Liver (tissue), 3 donors: Measurements from ENCODE around the gene POLD3.

Experiments used
- RAD21 ChIP-seq, 2 donors: IDR thresholded peaks; 2 replicates each; pipeline ENCODE4 v1.6.1; 2016; ENCODE audit warnings: antibody characterized with exemption in 2 of 2, mild to moderate bottlenecking in 2 of 2
- TF ChIP-seq, protein P1 (sequence below): fragments of 150-350 bp; IDR thresholded peaks from 2 replicates; pipeline ENCODE4 v1.5.1; 2017; ENCODE audit warnings: improper control_type of control experiment, low read depth, low read length; ENCODE audit not compliant: missing input control
- TF ChIP-seq, protein P2 (sequence below): IDR thresholded peaks from 2 replicates; pipeline ENCODE4 v1.6.1; 2016; ENCODE audit warnings: antibody characterized with exemption
- TF ChIP-seq, protein P3 (sequence below): IDR thresholded peaks from 2 replicates; pipeline ENCODE4 v1.6.1; 2016; ENCODE audit warnings: antibody characterized with exemption
- TF ChIP-seq, protein P4 (sequence below): IDR thresholded peaks from 2 replicates; pipeline ENCODE4 v1.6.1; 2016; ENCODE audit warnings: antibody characterized with exemption, mild to moderate bottlenecking
- donor health status: healthy.
- donor health status: healthy.

DNA sequence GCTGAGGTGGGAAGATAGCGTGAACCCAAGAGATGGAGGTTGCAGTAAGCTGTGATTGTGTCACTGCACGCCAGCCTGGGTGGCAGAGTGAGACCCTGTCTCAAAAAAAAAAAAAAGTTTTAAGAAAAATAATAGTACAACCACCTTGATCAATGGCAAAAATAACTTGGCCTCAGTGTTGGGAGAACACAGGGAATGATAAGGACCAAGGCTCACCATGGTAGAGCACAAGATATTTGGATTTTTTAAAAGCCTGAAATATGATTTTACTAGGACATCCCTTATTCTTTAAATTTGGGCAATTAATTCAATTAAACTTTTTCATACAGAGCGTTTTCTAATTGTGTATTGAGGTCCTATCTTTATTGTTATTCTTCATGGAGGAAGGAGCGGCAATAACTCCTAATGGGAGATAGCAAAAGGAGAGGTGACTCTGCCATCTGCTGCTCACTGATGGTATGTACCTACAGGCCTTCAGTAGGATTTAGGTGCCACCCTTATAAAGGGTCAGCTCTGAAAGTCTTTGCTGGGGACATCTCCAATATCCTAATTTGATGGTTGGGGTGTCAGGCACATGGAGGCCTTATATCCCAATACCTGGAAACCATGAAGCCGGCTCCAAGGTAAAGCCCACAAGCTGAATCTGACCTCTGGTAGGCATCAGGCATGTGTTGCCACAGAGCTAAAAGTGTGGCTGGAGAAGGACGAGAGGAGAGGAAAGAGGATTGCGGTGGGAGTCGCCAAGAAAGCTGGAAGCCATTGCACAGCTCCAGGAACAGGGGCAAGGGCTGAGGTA lies 21.9 kb upstream of the POLD3 start:
- TF ChIP-seq, protein P1, sequence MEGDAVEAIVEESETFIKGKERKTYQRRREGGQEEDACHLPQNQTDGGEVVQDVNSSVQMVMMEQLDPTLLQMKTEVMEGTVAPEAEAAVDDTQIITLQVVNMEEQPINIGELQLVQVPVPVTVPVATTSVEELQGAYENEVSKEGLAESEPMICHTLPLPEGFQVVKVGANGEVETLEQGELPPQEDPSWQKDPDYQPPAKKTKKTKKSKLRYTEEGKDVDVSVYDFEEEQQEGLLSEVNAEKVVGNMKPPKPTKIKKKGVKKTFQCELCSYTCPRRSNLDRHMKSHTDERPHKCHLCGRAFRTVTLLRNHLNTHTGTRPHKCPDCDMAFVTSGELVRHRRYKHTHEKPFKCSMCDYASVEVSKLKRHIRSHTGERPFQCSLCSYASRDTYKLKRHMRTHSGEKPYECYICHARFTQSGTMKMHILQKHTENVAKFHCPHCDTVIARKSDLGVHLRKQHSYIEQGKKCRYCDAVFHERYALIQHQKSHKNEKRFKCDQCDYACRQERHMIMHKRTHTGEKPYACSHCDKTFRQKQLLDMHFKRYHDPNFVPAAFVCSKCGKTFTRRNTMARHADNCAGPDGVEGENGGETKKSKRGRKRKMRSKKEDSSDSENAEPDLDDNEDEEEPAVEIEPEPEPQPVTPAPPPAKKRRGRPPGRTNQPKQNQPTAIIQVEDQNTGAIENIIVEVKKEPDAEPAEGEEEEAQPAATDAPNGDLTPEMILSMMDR = peak; percentile 90
- TF ChIP-seq, protein P2, sequence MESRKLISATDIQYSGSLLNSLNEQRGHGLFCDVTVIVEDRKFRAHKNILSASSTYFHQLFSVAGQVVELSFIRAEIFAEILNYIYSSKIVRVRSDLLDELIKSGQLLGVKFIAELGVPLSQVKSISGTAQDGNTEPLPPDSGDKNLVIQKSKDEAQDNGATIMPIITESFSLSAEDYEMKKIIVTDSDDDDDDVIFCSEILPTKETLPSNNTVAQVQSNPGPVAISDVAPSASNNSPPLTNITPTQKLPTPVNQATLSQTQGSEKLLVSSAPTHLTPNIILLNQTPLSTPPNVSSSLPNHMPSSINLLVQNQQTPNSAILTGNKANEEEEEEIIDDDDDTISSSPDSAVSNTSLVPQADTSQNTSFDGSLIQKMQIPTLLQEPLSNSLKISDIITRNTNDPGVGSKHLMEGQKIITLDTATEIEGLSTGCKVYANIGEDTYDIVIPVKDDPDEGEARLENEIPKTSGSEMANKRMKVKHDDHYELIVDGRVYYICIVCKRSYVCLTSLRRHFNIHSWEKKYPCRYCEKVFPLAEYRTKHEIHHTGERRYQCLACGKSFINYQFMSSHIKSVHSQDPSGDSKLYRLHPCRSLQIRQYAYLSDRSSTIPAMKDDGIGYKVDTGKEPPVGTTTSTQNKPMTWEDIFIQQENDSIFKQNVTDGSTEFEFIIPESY = no peak
- TF ChIP-seq, protein P3, sequence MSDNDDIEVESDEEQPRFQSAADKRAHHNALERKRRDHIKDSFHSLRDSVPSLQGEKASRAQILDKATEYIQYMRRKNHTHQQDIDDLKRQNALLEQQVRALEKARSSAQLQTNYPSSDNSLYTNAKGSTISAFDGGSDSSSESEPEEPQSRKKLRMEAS = no peak
- TF ChIP-seq, protein P4, sequence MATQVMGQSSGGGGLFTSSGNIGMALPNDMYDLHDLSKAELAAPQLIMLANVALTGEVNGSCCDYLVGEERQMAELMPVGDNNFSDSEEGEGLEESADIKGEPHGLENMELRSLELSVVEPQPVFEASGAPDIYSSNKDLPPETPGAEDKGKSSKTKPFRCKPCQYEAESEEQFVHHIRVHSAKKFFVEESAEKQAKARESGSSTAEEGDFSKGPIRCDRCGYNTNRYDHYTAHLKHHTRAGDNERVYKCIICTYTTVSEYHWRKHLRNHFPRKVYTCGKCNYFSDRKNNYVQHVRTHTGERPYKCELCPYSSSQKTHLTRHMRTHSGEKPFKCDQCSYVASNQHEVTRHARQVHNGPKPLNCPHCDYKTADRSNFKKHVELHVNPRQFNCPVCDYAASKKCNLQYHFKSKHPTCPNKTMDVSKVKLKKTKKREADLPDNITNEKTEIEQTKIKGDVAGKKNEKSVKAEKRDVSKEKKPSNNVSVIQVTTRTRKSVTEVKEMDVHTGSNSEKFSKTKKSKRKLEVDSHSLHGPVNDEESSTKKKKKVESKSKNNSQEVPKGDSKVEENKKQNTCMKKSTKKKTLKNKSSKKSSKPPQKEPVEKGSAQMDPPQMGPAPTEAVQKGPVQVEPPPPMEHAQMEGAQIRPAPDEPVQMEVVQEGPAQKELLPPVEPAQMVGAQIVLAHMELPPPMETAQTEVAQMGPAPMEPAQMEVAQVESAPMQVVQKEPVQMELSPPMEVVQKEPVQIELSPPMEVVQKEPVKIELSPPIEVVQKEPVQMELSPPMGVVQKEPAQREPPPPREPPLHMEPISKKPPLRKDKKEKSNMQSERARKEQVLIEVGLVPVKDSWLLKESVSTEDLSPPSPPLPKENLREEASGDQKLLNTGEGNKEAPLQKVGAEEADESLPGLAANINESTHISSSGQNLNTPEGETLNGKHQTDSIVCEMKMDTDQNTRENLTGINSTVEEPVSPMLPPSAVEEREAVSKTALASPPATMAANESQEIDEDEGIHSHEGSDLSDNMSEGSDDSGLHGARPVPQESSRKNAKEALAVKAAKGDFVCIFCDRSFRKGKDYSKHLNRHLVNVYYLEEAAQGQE = no peak
- TF ChIP-seq RAD21 (IDR thresholded peaks at IDR 0.05) = peak; percentile 92 to 96
